Upper lobe of left lung (tissue), 4 donors: Measurements from ENCODE around the gene PIBF1.

Experiments
- CTCF ChIP-seq, 6 experiments: fragments of 450-650 bp in 4 of 6; fragments of 200-600 bp in 2 of 6; sonication (generic) in 2 of 6; IDR thresholded peaks; one replicate each; pipeline ENCODE4 v1.5.1; 2016 to 2019; ENCODE audit warnings: antibody characterized with exemption in 6 of 6
- POLR2A ChIP-seq, 4 donors: fragments of 450-650 bp; IDR thresholded peaks; one replicate each; pipeline ENCODE4 v1.5.1; 2016 to 2017; ENCODE audit warnings: antibody characterized with exemption in 4 of 4, mild to moderate bottlenecking in 2 of 4

GRCh38 chr13:72959643-72960042 is 177.7 kb downstream of the PIBF1 start:
- TF ChIP-seq CTCF (IDR thresholded peaks at IDR 0.05) (no peak), POLR2A (IDR thresholded peaks at IDR 0.05) (no peak)
